NCI-H1930 (cell line): ENCODE measurements around the gene TARP.

Experiments
- DNase-seq, 2 experiments: peaks; one replicate each; lab custom pipeline; 2025; lab: John Stamatoyannopoulos, UW

TARP gene

DNA sequence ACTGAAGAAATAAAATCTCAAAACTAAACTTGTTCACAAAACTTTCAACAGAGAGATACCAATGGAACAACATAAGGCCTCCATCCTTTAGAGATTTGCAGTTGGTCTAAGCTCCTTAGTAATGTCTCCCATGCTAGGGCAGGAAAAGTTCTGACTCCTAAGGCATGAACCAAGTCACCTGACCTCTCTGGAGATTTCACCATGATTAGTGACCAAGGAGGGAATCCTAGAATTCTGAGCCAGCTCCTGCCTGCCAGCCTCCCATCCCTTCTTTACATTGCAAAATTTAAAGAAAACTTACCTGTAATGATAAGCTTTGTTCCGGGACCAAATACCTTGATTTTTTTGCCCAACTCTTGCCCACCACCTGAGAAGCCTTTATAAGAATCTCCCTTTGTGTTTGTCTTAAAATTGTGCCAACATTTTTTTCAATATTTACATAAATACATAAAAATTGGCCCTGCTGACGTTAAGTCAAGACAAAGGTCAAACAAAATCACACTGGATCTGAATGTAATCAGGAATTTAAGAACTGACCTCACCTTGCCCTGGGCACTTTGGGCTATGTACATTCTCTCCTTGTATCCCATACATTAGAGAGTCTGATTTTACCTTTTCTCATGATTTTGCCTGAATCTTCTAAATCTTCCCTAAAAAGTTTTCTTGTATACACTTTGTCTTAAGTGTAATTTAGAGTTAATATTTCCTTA is at the start of gene TARP:
Gene TARP, minus strand, starts transcription at position 351 of the 710 bp plus-strand sequence.
- no peak for DNase-seq

GRCh38 chr7:38323156-38323555 is 49.7 kb upstream of the TARP start:
- no peak for DNase-seq

- DNase-seq = no peak
Observed at GRCh38 chr7:38322461-38322860, 49.0 kb upstream of the TARP start.

DNA sequence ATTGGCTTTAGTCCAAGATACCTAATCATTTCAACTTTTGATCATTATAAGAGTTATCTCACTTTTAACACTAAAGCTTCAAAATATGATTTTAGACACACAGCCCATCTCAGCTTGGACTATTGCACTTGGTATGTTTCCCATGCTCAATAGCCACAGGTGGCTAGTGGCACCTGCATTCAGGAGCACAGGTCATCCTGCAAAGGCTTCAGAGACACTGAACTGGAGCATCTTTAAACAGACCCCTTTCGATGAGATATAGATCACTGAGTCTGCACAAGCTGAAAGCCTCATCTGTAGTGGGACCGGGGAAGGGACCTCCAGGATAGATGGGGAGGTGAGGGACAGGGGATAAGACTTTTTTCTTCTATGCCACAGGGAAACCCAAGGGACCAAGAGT is 48.5 kb upstream of the TARP start:
- no peak for DNase-seq

DNA sequence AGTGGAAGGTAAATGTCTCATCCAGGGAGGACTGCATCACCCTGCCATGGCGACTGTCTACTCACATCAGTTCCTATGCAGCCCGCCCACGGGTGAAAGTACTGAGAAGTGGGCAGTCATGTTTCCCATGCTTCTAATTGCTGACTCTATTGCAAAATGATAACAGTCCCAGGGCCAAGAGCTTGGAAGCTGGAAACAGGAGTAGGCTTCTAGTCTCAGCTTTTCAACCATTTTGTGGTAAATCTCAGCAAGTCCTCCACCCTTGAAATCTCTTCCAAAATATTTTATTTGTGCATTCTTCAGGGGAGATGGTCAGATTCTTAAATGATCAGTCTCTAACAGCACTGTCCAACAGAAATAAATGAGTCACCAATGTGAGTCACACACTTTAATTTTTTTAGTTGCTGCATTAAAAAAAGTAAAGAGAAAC is 48.1 kb upstream of the TARP start:
- no peak for DNase-seq

GRCh38 chr7:38321050-38321449 is 47.6 kb upstream of the TARP start:
- DNase-seq = no peak

DNA sequence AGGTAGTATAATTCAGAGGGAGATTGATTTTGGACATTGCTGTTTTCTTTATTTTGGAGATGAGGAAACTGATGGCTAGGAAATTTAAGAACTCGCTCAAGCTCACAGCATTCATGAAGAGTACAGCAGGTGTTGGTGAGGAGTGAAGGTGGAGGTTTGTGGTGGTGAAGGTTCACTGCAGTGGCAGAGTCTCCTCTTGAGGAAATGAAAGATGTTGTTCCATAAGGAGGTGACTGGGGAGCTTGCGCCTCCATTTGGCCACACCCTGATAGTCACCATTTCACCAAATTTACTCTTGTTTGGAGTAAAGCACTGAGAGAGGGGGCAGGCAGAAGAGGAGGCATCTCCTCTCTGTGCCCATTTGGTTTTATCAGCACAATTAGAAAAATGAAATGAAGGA is 46.4 kb upstream of the TARP start:
- no peak for DNase-seq

DNA sequence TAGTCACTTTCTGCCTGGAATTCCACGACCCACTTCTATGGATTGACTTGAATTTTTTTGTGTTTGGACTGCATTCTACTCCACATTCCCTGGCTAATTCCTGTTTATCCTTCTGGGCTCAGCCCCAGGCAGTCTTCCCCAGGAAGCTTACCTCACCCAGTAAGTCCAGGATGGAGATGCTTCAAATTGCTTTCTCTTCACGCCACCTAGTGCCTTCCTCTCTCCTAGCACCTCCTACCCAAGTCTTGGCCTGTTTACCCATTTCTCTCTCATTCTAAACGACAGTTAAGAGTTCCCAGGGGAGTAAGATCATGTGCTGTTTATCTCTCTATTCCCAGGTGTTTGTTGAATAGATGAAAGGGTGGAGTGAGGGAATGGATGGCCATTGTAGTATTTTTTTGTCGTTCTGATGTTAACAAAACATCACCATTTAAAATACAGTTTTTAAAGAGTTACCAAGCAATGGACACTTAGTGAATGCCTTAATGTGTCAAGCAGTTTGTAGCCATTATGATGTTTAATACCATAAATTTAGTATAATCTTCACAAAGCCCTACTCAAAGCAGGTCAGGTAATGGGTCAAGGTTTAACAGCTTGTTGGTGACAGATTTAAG is 45.5 kb upstream of the TARP start:
- DNase-seq = peak; percentile 40 to 48

DNA sequence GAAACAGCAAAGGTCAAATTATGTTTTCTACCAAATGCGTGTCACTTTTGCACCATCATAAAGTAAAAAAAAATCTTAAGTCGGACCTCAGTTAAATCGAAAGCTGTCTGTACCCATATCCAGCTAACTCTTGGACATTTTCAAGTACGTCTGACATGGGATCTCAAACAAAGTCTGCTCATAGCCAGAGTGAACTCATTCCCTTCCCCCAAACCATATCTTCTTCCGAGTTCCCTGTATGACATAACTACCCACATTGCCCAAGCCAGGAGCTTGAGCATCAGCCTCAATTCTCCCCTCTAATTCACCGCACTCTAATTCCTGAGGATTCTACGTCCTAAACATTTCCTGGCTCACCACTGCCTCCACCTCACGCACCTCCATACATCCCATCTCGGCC is 44.8 kb upstream of the TARP start:
- DNase-seq = no peak

DNA sequence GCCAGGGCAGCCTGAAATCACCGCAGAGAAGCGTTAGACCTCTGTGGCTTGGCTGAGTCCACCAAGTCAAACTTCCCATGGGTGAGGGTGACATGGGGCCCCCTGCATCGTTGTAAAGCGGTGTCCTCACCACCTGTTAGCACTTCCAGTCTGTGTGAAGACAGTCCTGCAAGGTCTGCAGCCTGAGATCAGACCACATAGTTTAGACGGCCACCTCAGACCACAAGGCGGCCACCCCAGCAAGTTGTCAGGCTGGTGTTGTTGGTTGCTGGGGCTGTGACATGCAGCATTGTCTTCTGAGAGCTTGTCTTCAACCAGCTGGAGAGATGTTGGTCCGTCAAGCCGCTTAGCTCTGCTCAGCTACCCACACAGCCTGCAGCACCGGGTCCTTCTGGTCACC is 44.1 kb upstream of the TARP start:
- DNase-seq = no peak

GRCh38 chr7:38316733-38317360 is 43.4 kb upstream of the TARP start:
- DNase-seq = no peak

- no peak for DNase-seq
Observed at GRCh38 chr7:38315410-38315809, 42.0 kb upstream of the TARP start.

GRCh38 chr7:38312821-38313220 is 39.4 kb upstream of the TARP start:
- no peak for DNase-seq

DNA sequence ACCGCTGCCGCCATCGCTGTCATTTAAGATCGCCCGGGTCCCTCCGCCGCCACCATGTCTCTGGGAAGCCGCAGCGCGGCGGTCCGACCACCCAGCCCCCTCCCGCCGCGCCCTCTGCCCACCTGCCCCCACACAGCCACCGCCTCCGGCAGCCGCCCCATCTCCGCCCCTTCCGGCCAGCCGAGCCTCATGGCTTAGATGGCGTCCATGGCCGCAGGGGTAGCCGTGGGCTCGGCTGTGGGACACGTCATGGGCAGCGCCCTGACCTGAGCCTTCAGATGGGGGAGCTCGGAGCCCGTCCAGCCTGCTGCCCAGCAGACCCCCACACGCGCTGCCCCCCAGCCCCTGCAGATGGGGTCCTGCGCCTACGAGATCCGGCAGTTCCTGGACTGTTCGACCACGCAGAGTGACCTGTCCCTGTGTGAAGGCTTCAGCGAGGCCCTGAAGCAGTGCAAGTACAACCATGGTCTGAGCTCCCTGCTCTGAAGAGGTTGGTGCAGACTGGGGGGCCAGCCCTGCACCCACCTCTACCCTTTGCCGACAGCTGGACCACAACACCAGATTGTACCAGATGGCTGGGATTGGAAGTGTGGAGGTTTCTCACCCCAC is 38.0 kb upstream of the TARP start:
- DNase-seq = peak; percentile 57 to 67

DNA sequence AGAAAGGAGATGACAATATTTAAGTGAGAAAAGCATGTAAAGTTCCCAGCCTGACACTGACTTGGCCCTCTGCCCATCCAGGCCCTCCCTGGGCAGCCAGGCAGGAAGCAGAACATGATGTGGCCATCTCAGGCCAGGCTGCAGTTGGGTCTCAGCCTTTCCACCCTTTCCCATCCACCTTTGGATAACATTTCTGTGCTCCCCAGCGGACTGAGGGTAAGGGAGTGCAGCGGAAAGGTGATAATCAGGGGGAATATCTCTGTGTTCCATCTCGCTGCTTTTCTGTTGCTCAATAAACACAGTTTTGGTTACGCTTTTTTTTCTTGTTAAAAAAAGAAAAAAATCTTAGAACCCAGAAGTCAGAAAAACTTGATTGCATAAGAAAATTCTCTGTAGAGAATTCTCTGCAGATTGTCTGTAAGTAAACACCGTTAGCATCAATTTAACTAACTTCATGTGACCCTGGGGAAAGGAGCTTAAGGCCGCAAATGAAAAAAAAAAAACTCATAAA is 37.2 kb upstream of the TARP start:
- no peak for DNase-seq

- DNase-seq = no peak
Observed at GRCh38 chr7:38309555-38309954, 36.1 kb upstream of the TARP start.

DNA sequence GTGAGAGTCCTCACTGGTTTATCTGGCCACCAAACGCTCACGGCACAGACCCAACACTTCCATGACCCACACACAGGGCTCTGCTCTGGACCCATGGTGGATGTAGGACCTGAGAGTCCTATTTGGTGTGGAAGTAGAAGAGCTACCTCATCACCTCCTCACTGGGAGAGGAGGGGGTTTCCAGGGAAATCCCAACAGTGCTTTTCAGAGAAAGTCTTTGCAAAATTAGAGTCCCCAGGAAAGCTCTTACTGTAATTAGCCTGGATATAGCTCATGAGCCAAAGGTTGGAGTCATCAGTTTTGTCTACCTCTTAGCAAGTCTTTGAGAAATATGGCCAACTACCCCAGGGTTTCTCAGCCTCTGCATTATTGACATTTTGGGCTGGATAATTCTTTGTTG is 34.7 kb upstream of the TARP start:
- no peak for DNase-seq

DNA sequence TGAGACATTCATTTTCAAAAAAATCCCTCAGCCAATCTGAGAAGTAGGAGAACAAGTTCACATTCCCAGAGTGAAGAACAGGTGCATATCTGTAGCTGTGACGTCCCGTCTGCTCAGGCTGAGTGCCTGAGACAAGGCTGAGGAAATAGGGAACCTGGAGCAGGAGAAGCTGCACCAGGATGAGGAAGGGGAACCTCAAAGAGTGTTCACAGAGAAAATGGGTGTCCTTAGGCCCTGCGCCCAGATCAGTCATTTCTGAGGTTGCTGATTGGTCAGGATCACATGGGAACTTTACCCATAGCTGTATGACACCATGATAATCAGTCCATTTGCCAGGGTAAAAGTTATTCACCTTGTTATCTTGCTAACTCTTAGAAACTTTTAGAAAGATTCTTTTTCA is 34.2 kb upstream of the TARP start:
- DNase-seq = no peak

- DNase-seq = no peak
Observed at GRCh38 chr7:38306914-38307313, 33.5 kb upstream of the TARP start.

DNA sequence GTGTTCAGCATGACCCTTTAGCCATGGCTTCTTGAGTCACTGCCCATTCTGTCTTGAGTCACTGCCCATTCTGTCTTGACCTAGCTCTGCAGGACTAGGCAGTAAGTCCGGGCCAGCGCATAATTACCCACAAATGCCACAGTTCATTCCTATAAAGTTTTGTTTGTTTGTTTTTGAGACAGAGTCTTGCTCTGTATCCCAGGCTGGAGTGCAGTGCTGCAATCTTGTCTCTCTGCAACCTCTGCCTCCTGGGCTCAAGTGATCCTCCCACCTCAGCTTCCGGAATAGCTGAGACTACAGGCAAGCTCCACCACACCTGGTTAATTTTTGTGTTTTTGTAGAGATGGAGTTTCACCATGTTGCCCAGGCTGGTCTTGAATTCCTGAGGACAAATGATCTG is 32.7 kb upstream of the TARP start:
- DNase-seq = no peak

- no peak for DNase-seq
Observed at GRCh38 chr7:38303866-38304265, 30.4 kb upstream of the TARP start.

DNA sequence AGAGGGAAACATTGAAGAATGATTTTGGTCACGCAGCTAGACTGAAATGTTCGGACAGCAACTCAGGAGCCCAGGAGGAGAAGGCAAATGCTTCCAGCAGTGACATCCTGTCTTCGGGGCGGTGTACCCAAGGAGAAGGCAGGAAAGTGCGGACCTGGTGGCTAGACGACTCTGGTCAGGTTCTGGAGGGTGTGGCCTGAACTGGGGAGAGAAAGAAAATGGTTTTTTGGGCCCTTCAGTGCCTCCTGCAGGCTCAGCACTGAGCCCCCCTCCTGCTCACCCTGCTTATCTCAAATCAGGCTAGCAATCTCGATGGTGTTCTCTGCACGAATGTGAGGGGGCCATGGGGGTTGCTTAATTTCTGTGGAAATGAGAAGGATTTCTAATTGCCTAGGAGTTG is 26.7 kb upstream of the TARP start:
- DNase-seq = no peak
